ENCODE results near the gene CACNB2. TPM values are rescaled to one million over a fixed set of nuclear protein-coding genes. Genes with fewer than 3 reads are reported as not detected.

The CACNB2 gene
- total RNA-seq, 1 experiment from 2014 or later = not detected

DNA sequence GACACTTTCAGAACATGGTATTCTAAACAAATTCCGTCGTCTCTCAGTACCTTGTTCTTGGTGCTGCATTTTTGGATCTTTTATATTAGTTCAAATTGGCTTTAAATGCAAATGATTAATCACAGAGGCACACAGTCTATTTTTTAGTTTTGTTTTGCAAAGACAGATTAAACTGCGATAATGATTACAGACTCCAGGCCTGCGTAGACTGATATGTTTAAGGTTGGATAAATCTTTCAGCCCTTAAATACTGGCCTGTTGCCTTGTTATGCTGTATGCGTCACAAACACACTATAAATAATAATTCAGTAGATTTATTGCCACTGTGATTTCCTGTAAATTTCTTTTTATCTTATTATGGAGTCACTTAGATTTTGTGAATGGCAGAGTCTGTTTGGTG lies 19.3 kb downstream of the CACNB2 start:
- no TSS peak for BruUV-seq (replicated peaks)
- DNase-seq (ENCODE audit: low read depth, low spot score) (no peak), ATAC-seq (no peak)
- H3K4me3 ChIP-seq (ENCODE audit: low read depth in 2 of 2, low read length in 2 of 2) = no peak overlapping the region
- ChIA-PET POLR2A (no interaction called here), CTCF (no interaction called here)
- intact Hi-C loops (cut with micrococcal nuclease; ENCODE audit: unreplicated experiment) (no loop called here), in situ Hi-C loops (cut with HindIII; ENCODE audit: low pct_unique_long_range_greater_than_20kb, low sequenced_read_pairs) (no loop called here)
- H3K4me1 ChIP-seq (ENCODE audit: control insufficient read depth, insufficient read depth, low read length) = no peaks in the 10 kb centered on the region
- no peaks in the 10 kb centered on the region for H3K36me3 ChIP-seq (ENCODE audit: control insufficient read depth, insufficient read depth, low read length)
- no peak overlapping the region for H3K27ac ChIP-seq (ENCODE audit: low read length)
- no peaks in the 10 kb centered on the region for H3K27me3 ChIP-seq (ENCODE audit: control insufficient read depth, insufficient read depth, low read length)
- TF ChIP-seq POLR2AphosphoS5 (IDR thresholded peaks at IDR 0.05; ENCODE audit: low read depth, low read length) (no peak), SIN3A (IDR thresholded peaks at IDR 0.05; ENCODE audit: borderline replicate concordance, insufficient read depth, low read depth, low read length) (no peak), TCF7L2 (IDR thresholded peaks at IDR 0.05; ENCODE audit: low read depth, low read length) (no peak)
- TF ChIP-seq, protein P1, sequence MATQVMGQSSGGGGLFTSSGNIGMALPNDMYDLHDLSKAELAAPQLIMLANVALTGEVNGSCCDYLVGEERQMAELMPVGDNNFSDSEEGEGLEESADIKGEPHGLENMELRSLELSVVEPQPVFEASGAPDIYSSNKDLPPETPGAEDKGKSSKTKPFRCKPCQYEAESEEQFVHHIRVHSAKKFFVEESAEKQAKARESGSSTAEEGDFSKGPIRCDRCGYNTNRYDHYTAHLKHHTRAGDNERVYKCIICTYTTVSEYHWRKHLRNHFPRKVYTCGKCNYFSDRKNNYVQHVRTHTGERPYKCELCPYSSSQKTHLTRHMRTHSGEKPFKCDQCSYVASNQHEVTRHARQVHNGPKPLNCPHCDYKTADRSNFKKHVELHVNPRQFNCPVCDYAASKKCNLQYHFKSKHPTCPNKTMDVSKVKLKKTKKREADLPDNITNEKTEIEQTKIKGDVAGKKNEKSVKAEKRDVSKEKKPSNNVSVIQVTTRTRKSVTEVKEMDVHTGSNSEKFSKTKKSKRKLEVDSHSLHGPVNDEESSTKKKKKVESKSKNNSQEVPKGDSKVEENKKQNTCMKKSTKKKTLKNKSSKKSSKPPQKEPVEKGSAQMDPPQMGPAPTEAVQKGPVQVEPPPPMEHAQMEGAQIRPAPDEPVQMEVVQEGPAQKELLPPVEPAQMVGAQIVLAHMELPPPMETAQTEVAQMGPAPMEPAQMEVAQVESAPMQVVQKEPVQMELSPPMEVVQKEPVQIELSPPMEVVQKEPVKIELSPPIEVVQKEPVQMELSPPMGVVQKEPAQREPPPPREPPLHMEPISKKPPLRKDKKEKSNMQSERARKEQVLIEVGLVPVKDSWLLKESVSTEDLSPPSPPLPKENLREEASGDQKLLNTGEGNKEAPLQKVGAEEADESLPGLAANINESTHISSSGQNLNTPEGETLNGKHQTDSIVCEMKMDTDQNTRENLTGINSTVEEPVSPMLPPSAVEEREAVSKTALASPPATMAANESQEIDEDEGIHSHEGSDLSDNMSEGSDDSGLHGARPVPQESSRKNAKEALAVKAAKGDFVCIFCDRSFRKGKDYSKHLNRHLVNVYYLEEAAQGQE (IDR thresholded peaks at IDR 0.05; ENCODE audit: insufficient read depth in 1 of 2, low read depth in 2 of 2, low read length in 1 of 2) = no peak
- TF ChIP-seq, protein P2, sequence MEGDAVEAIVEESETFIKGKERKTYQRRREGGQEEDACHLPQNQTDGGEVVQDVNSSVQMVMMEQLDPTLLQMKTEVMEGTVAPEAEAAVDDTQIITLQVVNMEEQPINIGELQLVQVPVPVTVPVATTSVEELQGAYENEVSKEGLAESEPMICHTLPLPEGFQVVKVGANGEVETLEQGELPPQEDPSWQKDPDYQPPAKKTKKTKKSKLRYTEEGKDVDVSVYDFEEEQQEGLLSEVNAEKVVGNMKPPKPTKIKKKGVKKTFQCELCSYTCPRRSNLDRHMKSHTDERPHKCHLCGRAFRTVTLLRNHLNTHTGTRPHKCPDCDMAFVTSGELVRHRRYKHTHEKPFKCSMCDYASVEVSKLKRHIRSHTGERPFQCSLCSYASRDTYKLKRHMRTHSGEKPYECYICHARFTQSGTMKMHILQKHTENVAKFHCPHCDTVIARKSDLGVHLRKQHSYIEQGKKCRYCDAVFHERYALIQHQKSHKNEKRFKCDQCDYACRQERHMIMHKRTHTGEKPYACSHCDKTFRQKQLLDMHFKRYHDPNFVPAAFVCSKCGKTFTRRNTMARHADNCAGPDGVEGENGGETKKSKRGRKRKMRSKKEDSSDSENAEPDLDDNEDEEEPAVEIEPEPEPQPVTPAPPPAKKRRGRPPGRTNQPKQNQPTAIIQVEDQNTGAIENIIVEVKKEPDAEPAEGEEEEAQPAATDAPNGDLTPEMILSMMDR (IDR thresholded peaks at IDR 0.05) = no peak
- no peaks in the 10 kb centered on the region for H3K9me3 ChIP-seq (ENCODE audit: control insufficient read depth, insufficient read depth, low read depth, low read length)

DNA sequence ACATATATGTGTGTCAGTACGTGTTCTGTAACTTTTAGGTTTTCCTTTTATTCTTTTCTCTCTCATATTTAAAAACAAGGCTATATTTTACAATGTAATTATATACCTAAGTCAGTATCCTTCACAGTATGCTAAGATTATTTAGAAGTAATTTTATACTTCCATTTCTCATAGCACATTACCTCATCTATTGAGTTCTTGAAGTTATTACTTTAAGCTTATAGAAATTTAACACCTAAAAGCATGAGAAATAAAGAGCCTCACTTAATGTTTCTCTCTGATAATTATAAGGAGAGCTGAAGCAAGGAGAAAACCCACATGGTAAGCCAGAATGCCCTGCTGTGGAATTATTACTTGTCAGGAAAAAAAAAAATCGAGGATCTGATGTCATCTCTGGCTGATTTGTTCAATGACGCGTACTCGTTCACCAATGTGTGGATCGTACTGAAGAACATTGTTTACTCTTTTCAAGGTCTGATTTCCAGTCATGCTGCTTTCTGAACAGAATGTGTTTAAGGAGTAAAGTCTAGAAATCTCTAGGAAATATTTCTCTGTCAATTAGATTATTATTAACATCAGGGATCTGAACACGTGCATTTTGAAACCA lies 21.9 kb downstream of the CACNB2 start:
- ChIA-PET CTCF (no interaction called here), POLR2A (no interaction called here)
- intact Hi-C loops (cut with micrococcal nuclease; ENCODE audit: unreplicated experiment) = no loop called here

More for the DNA sequence above, 21.9 kb downstream of the CACNB2 start:
- no peak for ATAC-seq
- Histone ChIP-seq H3K4me3 (ENCODE audit: low read depth in 2 of 2, low read length in 2 of 2) (no peak overlapping the region), H3K27ac (ENCODE audit: low read length) (no peak overlapping the region), H3K27me3 (ENCODE audit: control insufficient read depth, insufficient read depth, low read length) (no peaks in the 10 kb centered on the region), H3K4me1 (ENCODE audit: control insufficient read depth, insufficient read depth, low read length) (no peaks in the 10 kb centered on the region), H3K36me3 (ENCODE audit: control insufficient read depth, insufficient read depth, low read length) (no peaks in the 10 kb centered on the region), H3K9me3 (ENCODE audit: control insufficient read depth, insufficient read depth, low read depth, low read length) (no peaks in the 10 kb centered on the region)
- in situ Hi-C loops (cut with HindIII; ENCODE audit: low pct_unique_long_range_greater_than_20kb, low sequenced_read_pairs) = no loop called here
- no peak for DNase-seq (ENCODE audit: low read depth, low spot score)
- TF ChIP-seq, protein P1 (IDR thresholded peaks at IDR 0.05; ENCODE audit: insufficient read depth in 1 of 2, low read depth in 2 of 2, low read length in 1 of 2) = no peak
- TF ChIP-seq TCF7L2 (IDR thresholded peaks at IDR 0.05; ENCODE audit: low read depth, low read length) (no peak), SIN3A (IDR thresholded peaks at IDR 0.05; ENCODE audit: borderline replicate concordance, insufficient read depth, low read depth, low read length) (no peak), POLR2AphosphoS5 (IDR thresholded peaks at IDR 0.05; ENCODE audit: low read depth, low read length) (no peak)
- TF ChIP-seq, protein P2 (IDR thresholded peaks at IDR 0.05) = no peak
- BruUV-seq (replicated peaks) = no TSS peak

Data from Panc1 (cell line).